ENCODE measurements around the gene TMEM92. TPM values are rescaled to one million over a fixed set of nuclear protein-coding genes. Genes with fewer than 3 reads are reported as not detected.

The TMEM92 gene
- total and polyA plus RNA-seq, 12 donors: 0.06 to 0.13 TPM; not detected in 10

Small RNA genes within 50 kb of the gene (small RNA-seq; reads per million reads assigned to genes)
- 0 reads per million in 2 donors for gene SUMO2P7

Other genes with a start within 250 kb of the TMEM92 start
- gene ITGA3, start 218.4 kb upstream of the TMEM92 start, total RNA-seq: 100 to 1,000 TPM in 7 of 9 donors, 10 to 100 TPM in 2; 27.8 to 206 (median 133) TPM
- 100 to 1,000 TPM in 2 of 3 donors, 10 to 100 TPM in 1; 20.9 to 164 (median 116) TPM for gene ITGA3, start 218.4 kb upstream of the TMEM92 start, polyA plus RNA-seq
- gene PDK2, start 179.1 kb upstream of the TMEM92 start, total RNA-seq: 100 to 1,000 TPM in 7 of 9 donors, 10 to 100 TPM in 2; 28.4 to 225 (median 126) TPM
- gene PDK2, start 179.1 kb upstream of the TMEM92 start, polyA plus RNA-seq: 100 to 1,000 TPM in 1 of 3 donors, 10 to 100 TPM in 2; 48.5 to 110 (median 59.7) TPM
- gene SAMD14, start 144.3 kb upstream of the TMEM92 start, total RNA-seq: 10 to 100 TPM in 1 of 9 donors, 1 to 10 TPM in 8; 1.3 to 12.6 (median 3.7) TPM
- gene SAMD14, start 144.3 kb upstream of the TMEM92 start, polyA plus RNA-seq: 10 to 100 TPM in 1 of 3 donors, 1 to 10 TPM in 2; 1.1 to 11.0 (median 3.0) TPM
- gene PPP1R9B, start 123.8 kb upstream of the TMEM92 start, total RNA-seq: 10 to 100 TPM; 23.1 to 87.0 (median 52.7) TPM
- 100 to 1,000 TPM in 1 of 3 donors, 10 to 100 TPM in 2; 21.8 to 128 (median 27.2) TPM for gene PPP1R9B, start 123.8 kb upstream of the TMEM92 start, polyA plus RNA-seq
- 1 to 10 TPM in 3 of 9 donors, under 1 TPM in 3, not detected in 3; 0.28 to 3.0 (median 0.95) TPM for gene SGCA, start 108.5 kb upstream of the TMEM92 start, total RNA-seq
- 1 to 10 TPM in 2 of 3 donors, not detected in 1; 5.2 to 5.5 TPM for gene SGCA, start 108.5 kb upstream of the TMEM92 start, polyA plus RNA-seq
- gene COL1A1, start 72.8 kb upstream of the TMEM92 start, total RNA-seq: 100 to 1,000 TPM in 5 of 9 donors, 10 to 100 TPM in 4; 50.2 to 263 (median 134) TPM
- 100 to 1,000 TPM in 1 of 3 donors, 10 to 100 TPM in 2; 39.6 to 101 (median 40.1) TPM for gene COL1A1, start 72.8 kb upstream of the TMEM92 start, polyA plus RNA-seq
- 10 to 100 TPM; 14.7 to 40.3 (median 31.9) TPM for gene XYLT2, start 71.7 kb downstream of the TMEM92 start, total RNA-seq
- 10 to 100 TPM in 2 of 3 donors, 1 to 10 TPM in 1; 4.6 to 29.8 (median 16.2) TPM for gene XYLT2, start 71.7 kb downstream of the TMEM92 start, polyA plus RNA-seq
- gene MRPL27, start 98.7 kb downstream of the TMEM92 start, total RNA-seq: 100 to 1,000 TPM in 3 of 9 donors, 10 to 100 TPM in 6; 75.0 to 159 (median 93.4) TPM
- gene MRPL27, start 98.7 kb downstream of the TMEM92 start, polyA plus RNA-seq: 100 to 1,000 TPM in 2 of 3 donors, 10 to 100 TPM in 1; 96.4 to 287 (median 159) TPM
- 1 to 10 TPM in 3 of 9 donors, under 1 TPM in 6; 0.18 to 5.2 (median 0.55) TPM for gene EME1, start 98.8 kb downstream of the TMEM92 start, total RNA-seq
- 1 to 10 TPM in 1 of 3 donors, under 1 TPM in 2; 0.48 to 1.5 (median 0.84) TPM for gene EME1, start 98.8 kb downstream of the TMEM92 start, polyA plus RNA-seq
- 100 to 1,000 TPM in 7 of 9 donors, 10 to 100 TPM in 2; 88.6 to 337 (median 109) TPM for gene LRRC59, start 123.1 kb downstream of the TMEM92 start, total RNA-seq
- gene LRRC59, start 123.1 kb downstream of the TMEM92 start, polyA plus RNA-seq: 100 to 1,000 TPM in 1 of 3 donors, 10 to 100 TPM in 2; 38.0 to 305 (median 49.3) TPM
- gene ACSF2, start 151.8 kb downstream of the TMEM92 start, total RNA-seq: 100 to 1,000 TPM in 8 of 9 donors, 10 to 100 TPM in 1; 92.1 to 434 (median 192) TPM
- 100 to 1,000 TPM in 2 of 3 donors, 10 to 100 TPM in 1; 92.5 to 306 (median 253) TPM for gene ACSF2, start 151.8 kb downstream of the TMEM92 start, polyA plus RNA-seq
- gene CHAD, start 194.4 kb downstream of the TMEM92 start, total RNA-seq: 10 to 100 TPM in 2 of 9 donors, 1 to 10 TPM in 7; 1.7 to 26.6 (median 5.7) TPM
- 10 to 100 TPM in 2 of 3 donors, 1 to 10 TPM in 1; 7.2 to 11.1 (median 10.9) TPM for gene CHAD, start 194.4 kb downstream of the TMEM92 start, polyA plus RNA-seq
- gene RSAD1, start 204.4 kb downstream of the TMEM92 start, total RNA-seq: 10 to 100 TPM; 28.4 to 77.3 (median 51.7) TPM
- 10 to 100 TPM; 31.6 to 69.0 (median 60.5) TPM for gene RSAD1, start 204.4 kb downstream of the TMEM92 start, polyA plus RNA-seq
- gene MYCBPAP, start 234.0 kb downstream of the TMEM92 start, total RNA-seq: 1 to 10 TPM in 7 of 9 donors, under 1 TPM in 1, not detected in 1; 0.12 to 8.9 (median 2.3) TPM
- 1 to 10 TPM in 2 of 3 donors, under 1 TPM in 1; 0.27 to 4.4 (median 2.2) TPM for gene MYCBPAP, start 234.0 kb downstream of the TMEM92 start, polyA plus RNA-seq

Measured in adrenal gland (tissue), 12 donors.